Liver (tissue), 9 donors: ENCODE measurements around the gene TRIM72. TPM values are rescaled to one million over a fixed set of nuclear protein-coding genes. Genes with fewer than 3 reads are reported as not detected.

Experiments used
- DNase-seq: peaks from one replicate; pipeline ENCODE4 v3.0.0-alpha.2; 2017; ENCODE audit warnings: low spot score
- H3K27ac ChIP-seq, 2 donors: one replicate each; pipeline ENCODE4 v1.7.0; 2013; ENCODE audit warnings: inconsistent platforms in 2 of 2, low read length in 2 of 2, control low read depth in 1 of 2, low read depth in 1 of 2, mild to moderate bottlenecking in 1 of 2
- H3K27me3 ChIP-seq, 4 donors: one replicate each; pipeline versions ENCODE4 v1.6.1 to v1.7.0; 2013; ENCODE audit warnings: low read length in 3 of 4, inconsistent platforms in 1 of 4, mild to moderate bottlenecking in 1 of 4, moderate library complexity in 1 of 4; ENCODE audit not compliant: control insufficient read depth in 4 of 4, insufficient read depth in 4 of 4
- H3K36me3 ChIP-seq, 4 donors: one replicate each; pipeline versions ENCODE4 v1.6.1 to v1.7.0; 2013; ENCODE audit warnings: low read length in 3 of 4, mild to moderate bottlenecking in 3 of 4, low read depth in 1 of 4, moderate library complexity in 1 of 4; ENCODE audit not compliant: control insufficient read depth in 4 of 4, insufficient read depth in 3 of 4
- H3K4me1 ChIP-seq, 4 donors: one replicate each; pipeline versions ENCODE4 v1.6.1 to v1.7.0; 2013; ENCODE audit warnings: low read length in 3 of 4, mild to moderate bottlenecking in 3 of 4, moderate library complexity in 1 of 4; ENCODE audit not compliant: control insufficient read depth in 4 of 4, insufficient read depth in 4 of 4
- H3K4me3 ChIP-seq, 3 donors: one replicate each; pipeline versions ENCODE4 v1.6.1 to v1.7.0; 2013; ENCODE audit warnings: low read length in 3 of 3, control low read depth in 1 of 3, low read depth in 1 of 3, mild to moderate bottlenecking in 1 of 3
- H3K9ac ChIP-seq, 2 donors: one replicate each; pipeline ENCODE4 v1.7.0; 2013; ENCODE audit warnings: low read length in 2 of 2, mild to moderate bottlenecking in 2 of 2, moderate library complexity in 2 of 2, control low read depth in 1 of 2, low read depth in 1 of 2
- H3K9me3 ChIP-seq, 4 donors: one replicate each; pipeline versions ENCODE4 v1.6.1 to v1.7.0; 2013; ENCODE audit warnings: low read length in 3 of 4; ENCODE audit not compliant: control insufficient read depth in 4 of 4
- EGR1 ChIP-seq, 2 donors: IDR thresholded peaks; 2 replicates each; pipeline ENCODE4 v1.6.1; 2016 to 2018; ENCODE audit warnings: antibody characterized with exemption in 2 of 2, low read depth in 2 of 2
- FOXA1 ChIP-seq: IDR thresholded peaks from 2 replicates; pipeline ENCODE4 v1.6.1; 2016; ENCODE audit warnings: antibody characterized with exemption
- FOXA2 ChIP-seq: IDR thresholded peaks from 2 replicates; pipeline ENCODE4 v1.6.1; 2016; ENCODE audit warnings: antibody characterized with exemption
- HNF4A ChIP-seq, 2 donors: conservative IDR thresholded peaks; 2 replicates each; pipeline ENCODE4 v1.6.1; 2016; ENCODE audit warnings: antibody characterized with exemption in 2 of 2, mild to moderate bottlenecking in 2 of 2
- HNF4G ChIP-seq: IDR thresholded peaks from 2 replicates; pipeline ENCODE4 v1.6.1; 2016; ENCODE audit warnings: antibody characterized with exemption
- JUND ChIP-seq, 2 donors: IDR thresholded peaks; 2 replicates each; pipeline ENCODE4 v1.6.1; 2016; ENCODE audit warnings: antibody characterized with exemption in 2 of 2
- NR2F2 ChIP-seq: IDR thresholded peaks from 2 replicates; pipeline ENCODE4 v1.6.1; 2016; ENCODE audit warnings: antibody characterized with exemption
- RAD21 ChIP-seq, 2 donors: IDR thresholded peaks; 2 replicates each; pipeline ENCODE4 v1.6.1; 2016; ENCODE audit warnings: antibody characterized with exemption in 2 of 2, mild to moderate bottlenecking in 2 of 2
- RXRA ChIP-seq, 2 donors: IDR thresholded peaks; 2 replicates each; pipeline ENCODE4 v1.6.1; 2017 to 2018; ENCODE audit warnings: antibody characterized with exemption in 2 of 2, mild to moderate bottlenecking in 1 of 2
- TAF1 ChIP-seq: conservative IDR thresholded peaks from 2 replicates; pipeline ENCODE4 v1.6.1; 2016; ENCODE audit warnings: antibody characterized with exemption, mild to moderate bottlenecking
- YY1 ChIP-seq: IDR thresholded peaks from 2 replicates; pipeline ENCODE4 v1.6.1; 2016; ENCODE audit warnings: antibody characterized with exemption, mild to moderate bottlenecking
- WGBS: extraction: QIAGEN DNeasy Blood & Tissue Kit; methylation state at CpG from one replicate; pipeline ENCODE4 v1.1.7; 2013; 5-methylcytosine and 5-hydroxymethylcytosine counted together
- polyA plus RNA-seq, 2 donors: library from polyadenylated mRNA; stranded (reverse) in 1 of 2; unstranded in 1 of 2; fragments of 200-250 nt in 1 of 2; fragments of >200 nt in 1 of 2; fragmentation: Nextera tagmentation in 1 of 2; extraction: Ambion mirVana in 1 of 2; gene quantifications; one replicate each; pipeline versions ENCODE4 v1.2.1 to v1.2.3, GENCODE V29; 2013 to 2015
- total RNA-seq, 2 donors: library from RNA; depleted of rRNA; stranded (reverse); fragments of >200 nt; gene quantifications; one replicate each; pipeline ENCODE4 v1.2.3, GENCODE V29; 2014
- TF ChIP-seq, protein P1 (sequence below): IDR thresholded peaks from 2 replicates; pipeline ENCODE4 v1.6.1; 2016; ENCODE audit warnings: antibody characterized with exemption, mild to moderate bottlenecking
- TF ChIP-seq, protein P2 (sequence below): fragments of 150-350 bp; IDR thresholded peaks from 2 replicates; pipeline ENCODE4 v1.5.1; 2017; ENCODE audit warnings: improper control_type of control experiment, low read depth, low read length; ENCODE audit not compliant: missing input control
- TF ChIP-seq, protein P3 (sequence below): IDR thresholded peaks from 2 replicates; pipeline ENCODE4 v1.6.1; 2016; ENCODE audit warnings: antibody characterized with exemption
- TF ChIP-seq, protein P4 (sequence below): IDR thresholded peaks from 2 replicates; pipeline ENCODE4 v1.6.1; 2016; ENCODE audit warnings: antibody characterized with exemption
- TF ChIP-seq, protein P5 (sequence below): IDR thresholded peaks from 2 replicates; pipeline ENCODE4 v1.6.1; 2016; ENCODE audit warnings: antibody characterized with exemption
- donor health status: healthy.
- donor health status: healthy.
- donor health status: healthy.
- donor health status: healthy.
- donor health status: healthy.

TRIM72 gene
- total and polyA plus RNA-seq, 4 donors = under 0.01 to 0.10 (median 0.02) TPM; not detected in 1

DNA sequence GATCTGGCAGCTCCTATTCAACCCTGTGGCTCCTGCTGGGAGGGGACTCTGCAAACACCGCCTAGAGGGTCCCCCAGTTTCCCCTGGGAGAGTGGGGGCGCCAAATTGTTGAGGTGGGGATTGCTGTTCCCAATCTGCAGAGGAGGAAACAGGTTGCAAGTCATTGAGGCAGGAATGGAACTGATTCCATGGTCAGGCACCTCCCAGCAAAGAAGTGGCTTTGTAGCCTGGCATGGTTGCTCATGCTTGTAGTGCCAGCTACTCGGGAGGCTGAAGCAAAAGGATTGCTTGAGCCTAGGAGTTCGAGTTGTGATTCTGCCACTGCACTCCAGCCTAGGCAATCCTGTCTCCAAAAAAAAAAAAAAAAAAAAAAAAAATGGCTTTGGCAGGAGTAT, 3.2 kb downstream of the TRIM72 start (continued):
- TF ChIP-seq, protein P1, sequence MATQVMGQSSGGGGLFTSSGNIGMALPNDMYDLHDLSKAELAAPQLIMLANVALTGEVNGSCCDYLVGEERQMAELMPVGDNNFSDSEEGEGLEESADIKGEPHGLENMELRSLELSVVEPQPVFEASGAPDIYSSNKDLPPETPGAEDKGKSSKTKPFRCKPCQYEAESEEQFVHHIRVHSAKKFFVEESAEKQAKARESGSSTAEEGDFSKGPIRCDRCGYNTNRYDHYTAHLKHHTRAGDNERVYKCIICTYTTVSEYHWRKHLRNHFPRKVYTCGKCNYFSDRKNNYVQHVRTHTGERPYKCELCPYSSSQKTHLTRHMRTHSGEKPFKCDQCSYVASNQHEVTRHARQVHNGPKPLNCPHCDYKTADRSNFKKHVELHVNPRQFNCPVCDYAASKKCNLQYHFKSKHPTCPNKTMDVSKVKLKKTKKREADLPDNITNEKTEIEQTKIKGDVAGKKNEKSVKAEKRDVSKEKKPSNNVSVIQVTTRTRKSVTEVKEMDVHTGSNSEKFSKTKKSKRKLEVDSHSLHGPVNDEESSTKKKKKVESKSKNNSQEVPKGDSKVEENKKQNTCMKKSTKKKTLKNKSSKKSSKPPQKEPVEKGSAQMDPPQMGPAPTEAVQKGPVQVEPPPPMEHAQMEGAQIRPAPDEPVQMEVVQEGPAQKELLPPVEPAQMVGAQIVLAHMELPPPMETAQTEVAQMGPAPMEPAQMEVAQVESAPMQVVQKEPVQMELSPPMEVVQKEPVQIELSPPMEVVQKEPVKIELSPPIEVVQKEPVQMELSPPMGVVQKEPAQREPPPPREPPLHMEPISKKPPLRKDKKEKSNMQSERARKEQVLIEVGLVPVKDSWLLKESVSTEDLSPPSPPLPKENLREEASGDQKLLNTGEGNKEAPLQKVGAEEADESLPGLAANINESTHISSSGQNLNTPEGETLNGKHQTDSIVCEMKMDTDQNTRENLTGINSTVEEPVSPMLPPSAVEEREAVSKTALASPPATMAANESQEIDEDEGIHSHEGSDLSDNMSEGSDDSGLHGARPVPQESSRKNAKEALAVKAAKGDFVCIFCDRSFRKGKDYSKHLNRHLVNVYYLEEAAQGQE = no peak
- no peak for TF ChIP-seq RAD21 (IDR thresholded peaks at IDR 0.05)
- TF ChIP-seq, protein P2, sequence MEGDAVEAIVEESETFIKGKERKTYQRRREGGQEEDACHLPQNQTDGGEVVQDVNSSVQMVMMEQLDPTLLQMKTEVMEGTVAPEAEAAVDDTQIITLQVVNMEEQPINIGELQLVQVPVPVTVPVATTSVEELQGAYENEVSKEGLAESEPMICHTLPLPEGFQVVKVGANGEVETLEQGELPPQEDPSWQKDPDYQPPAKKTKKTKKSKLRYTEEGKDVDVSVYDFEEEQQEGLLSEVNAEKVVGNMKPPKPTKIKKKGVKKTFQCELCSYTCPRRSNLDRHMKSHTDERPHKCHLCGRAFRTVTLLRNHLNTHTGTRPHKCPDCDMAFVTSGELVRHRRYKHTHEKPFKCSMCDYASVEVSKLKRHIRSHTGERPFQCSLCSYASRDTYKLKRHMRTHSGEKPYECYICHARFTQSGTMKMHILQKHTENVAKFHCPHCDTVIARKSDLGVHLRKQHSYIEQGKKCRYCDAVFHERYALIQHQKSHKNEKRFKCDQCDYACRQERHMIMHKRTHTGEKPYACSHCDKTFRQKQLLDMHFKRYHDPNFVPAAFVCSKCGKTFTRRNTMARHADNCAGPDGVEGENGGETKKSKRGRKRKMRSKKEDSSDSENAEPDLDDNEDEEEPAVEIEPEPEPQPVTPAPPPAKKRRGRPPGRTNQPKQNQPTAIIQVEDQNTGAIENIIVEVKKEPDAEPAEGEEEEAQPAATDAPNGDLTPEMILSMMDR = no peak
- TF ChIP-seq FOXA2 = no peak
- TF ChIP-seq HNF4A (conservative IDR thresholded peaks at IDR 0.05) = no peak
- no peak for TF ChIP-seq YY1
- TF ChIP-seq JUND (IDR thresholded peaks at IDR 0.05) = no peak

DNA sequence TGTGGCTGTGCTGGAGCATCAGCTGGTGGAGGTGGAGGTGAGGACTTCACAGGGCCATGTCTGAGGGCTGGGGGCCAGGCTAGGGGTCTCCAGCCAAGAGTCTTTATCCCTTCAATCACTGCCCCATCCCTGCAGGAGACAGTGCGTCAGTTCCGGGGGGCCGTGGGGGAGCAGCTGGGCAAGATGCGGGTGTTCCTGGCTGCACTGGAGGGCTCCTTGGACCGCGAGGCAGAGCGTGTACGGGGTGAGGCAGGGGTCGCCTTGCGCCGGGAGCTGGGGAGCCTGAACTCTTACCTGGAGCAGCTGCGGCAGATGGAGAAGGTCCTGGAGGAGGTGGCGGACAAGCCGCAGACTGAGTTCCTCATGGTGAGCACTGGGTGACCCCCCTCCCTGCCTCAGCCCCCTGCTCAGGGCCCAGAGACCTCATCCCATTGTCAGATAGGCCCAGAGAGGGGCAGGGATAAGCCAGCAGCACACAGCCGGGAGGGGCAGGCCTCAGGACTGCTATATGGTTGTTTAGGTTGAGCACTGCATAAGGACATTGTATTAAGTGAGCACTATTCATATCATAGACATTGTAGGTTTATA, 5.3 kb downstream of the TRIM72 start:
- Histone ChIP-seq H3K9me3 (peaks cover 0 to under 1% (median 0%) of the 10 kb centered on the region in 4 donors), H3K27me3 (peaks cover 0 to 4% (median 2%) of the 10 kb centered on the region in 4 donors), H3K9ac (no peak overlapping the region), H3K27ac (no peak overlapping the region), H3K4me3 (no peak overlapping the region), H3K36me3 (no peaks in the 10 kb centered on the region), H3K4me1 (peaks cover 0 to 26% (median 12%) of the 10 kb centered on the region in 4 donors)
- WGBS = 93% methylated on average over 15 of the region's 15 CpGs
- TF ChIP-seq RXRA (IDR thresholded peaks at IDR 0.05) = no peak
- no peak for TF ChIP-seq NR2F2
- no peak for TF ChIP-seq TAF1
- TF ChIP-seq, protein P1 = no peak
- TF ChIP-seq, protein P3, sequence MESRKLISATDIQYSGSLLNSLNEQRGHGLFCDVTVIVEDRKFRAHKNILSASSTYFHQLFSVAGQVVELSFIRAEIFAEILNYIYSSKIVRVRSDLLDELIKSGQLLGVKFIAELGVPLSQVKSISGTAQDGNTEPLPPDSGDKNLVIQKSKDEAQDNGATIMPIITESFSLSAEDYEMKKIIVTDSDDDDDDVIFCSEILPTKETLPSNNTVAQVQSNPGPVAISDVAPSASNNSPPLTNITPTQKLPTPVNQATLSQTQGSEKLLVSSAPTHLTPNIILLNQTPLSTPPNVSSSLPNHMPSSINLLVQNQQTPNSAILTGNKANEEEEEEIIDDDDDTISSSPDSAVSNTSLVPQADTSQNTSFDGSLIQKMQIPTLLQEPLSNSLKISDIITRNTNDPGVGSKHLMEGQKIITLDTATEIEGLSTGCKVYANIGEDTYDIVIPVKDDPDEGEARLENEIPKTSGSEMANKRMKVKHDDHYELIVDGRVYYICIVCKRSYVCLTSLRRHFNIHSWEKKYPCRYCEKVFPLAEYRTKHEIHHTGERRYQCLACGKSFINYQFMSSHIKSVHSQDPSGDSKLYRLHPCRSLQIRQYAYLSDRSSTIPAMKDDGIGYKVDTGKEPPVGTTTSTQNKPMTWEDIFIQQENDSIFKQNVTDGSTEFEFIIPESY = no peak
- TF ChIP-seq EGR1 (IDR thresholded peaks at IDR 0.05; ENCODE audit: low read depth in 2 of 2) = no peak
- no peak for TF ChIP-seq FOXA1
- TF ChIP-seq FOXA2 = no peak
- TF ChIP-seq RAD21 (IDR thresholded peaks at IDR 0.05) = no peak
- TF ChIP-seq, protein P2 = no peak
- TF ChIP-seq, protein P4, sequence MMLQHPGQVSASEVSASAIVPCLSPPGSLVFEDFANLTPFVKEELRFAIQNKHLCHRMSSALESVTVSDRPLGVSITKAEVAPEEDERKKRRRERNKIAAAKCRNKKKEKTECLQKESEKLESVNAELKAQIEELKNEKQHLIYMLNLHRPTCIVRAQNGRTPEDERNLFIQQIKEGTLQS = no peak
- TF ChIP-seq HNF4G = no peak
- TF ChIP-seq, protein P5, sequence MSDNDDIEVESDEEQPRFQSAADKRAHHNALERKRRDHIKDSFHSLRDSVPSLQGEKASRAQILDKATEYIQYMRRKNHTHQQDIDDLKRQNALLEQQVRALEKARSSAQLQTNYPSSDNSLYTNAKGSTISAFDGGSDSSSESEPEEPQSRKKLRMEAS = no peak
- no peak for DNase-seq
